Thymus (tissue), 11 donors: ENCODE results near the gene EPHA2. TPM values are rescaled to one million over a fixed set of nuclear protein-coding genes. Genes with fewer than 3 reads are reported as not detected.

ENCODE experiments used
- DNase-seq, 9 donors: peaks; one replicate each; pipeline ENCODE4 v3.0.0-alpha.2; 2013; ENCODE audit warnings: low spot score in 9 of 9, low read depth in 6 of 9, missing footprints in 1 of 9
- H3K27ac ChIP-seq, 2 donors: one replicate each; pipeline ENCODE4 v1.5.1; 2013; ENCODE audit warnings: control low read depth in 1 of 2, low read depth in 1 of 2, low read length in 1 of 2, mild to moderate bottlenecking in 1 of 2, moderate library complexity in 1 of 2
- H3K27me3 ChIP-seq, 2 donors: one replicate each; pipeline ENCODE4 v1.5.1; 2013; ENCODE audit warnings: low read length in 1 of 2; ENCODE audit not compliant: control insufficient read depth in 2 of 2, insufficient read depth in 1 of 2
- H3K36me3 ChIP-seq, 2 donors: one replicate each; pipeline ENCODE4 v1.5.1; 2013; ENCODE audit warnings: low read length in 1 of 2, mild to moderate bottlenecking in 1 of 2, moderate library complexity in 1 of 2; ENCODE audit not compliant: control insufficient read depth in 2 of 2, insufficient read depth in 2 of 2
- H3K4me1 ChIP-seq, 2 donors: one replicate each; pipeline ENCODE4 v1.5.1; 2013; ENCODE audit warnings: low read length in 2 of 2; ENCODE audit not compliant: control insufficient read depth in 2 of 2, insufficient read depth in 2 of 2
- H3K4me3 ChIP-seq, 2 donors: one replicate each; pipeline ENCODE4 v1.5.1; 2013; ENCODE audit warnings: low read length in 2 of 2, control low read depth in 1 of 2, mild to moderate bottlenecking in 1 of 2
- H3K9me3 ChIP-seq, 2 donors: one replicate each; pipeline ENCODE4 v1.5.1; 2013; ENCODE audit warnings: low read length in 1 of 2, mild to moderate bottlenecking in 1 of 2; ENCODE audit not compliant: control insufficient read depth in 2 of 2, insufficient read depth in 1 of 2
- whole genome bisulfite sequencing: extraction: QIAGEN DNeasy Blood & Tissue Kit; methylation state at CpG from one replicate; pipeline ENCODE4 v1.1.7; 2013; 5-methylcytosine and 5-hydroxymethylcytosine counted together
- polyA plus RNA-seq: library from polyadenylated mRNA; stranded (reverse); fragments of 200-250 nt; gene quantifications from one replicate; pipeline ENCODE4 v1.2.3, GENCODE V29; 2013
- total RNA-seq: library from RNA; stranded (reverse); fragments of 120-200 nt; gene quantifications from one replicate; pipeline ENCODE4 v1.2.4, GENCODE V29; 2013
- donor health status: healthy.

Gene EPHA2
- total and polyA plus RNA-seq, 2 donors: 1.4 to 6.2 TPM

GRCh38 chr1:16124377-16125087, 31.3 kb downstream of the EPHA2 start:
- Histone ChIP-seq H3K36me3 (no peaks in the 10 kb centered on the region), H3K27ac (no peak overlapping the region), H3K9me3 (no peaks in the 10 kb centered on the region), H3K27me3 (no peaks in the 10 kb centered on the region), H3K4me1 (peaks cover 3 to 12% of the 10 kb centered on the region in 2 donors), H3K4me3 (no peak overlapping the region)
- DNase-seq: no peak
- 96% methylated on average over 18 of the region's 18 CpGs for WGBS

- WGBS: 76% methylated on average over 6 of the region's 6 CpGs
- DNase-seq: no peak
- no peaks in the 10 kb centered on the region for H3K27me3 ChIP-seq
Measured at GRCh38 chr1:16122916-16123315, 33.0 kb downstream of the EPHA2 start.

GRCh38 chr1:16122350-16122881, 33.5 kb downstream of the EPHA2 start:
- Histone ChIP-seq H3K27ac (no peak overlapping the region), H3K27me3 (no peaks in the 10 kb centered on the region), H3K4me1 (peaks cover 3 to 12% of the 10 kb centered on the region in 2 donors), H3K9me3 (no peaks in the 10 kb centered on the region), H3K36me3 (no peaks in the 10 kb centered on the region), H3K4me3 (no peak overlapping the region)
- DNase-seq: no peak
- 88% methylated on average over 4 of the region's 4 CpGs for WGBS

More at GRCh38 chr1:16122916-16123315, 33.0 kb downstream of the EPHA2 start:
- H3K36me3 ChIP-seq: no peaks in the 10 kb centered on the region
- H3K27ac ChIP-seq: no peak overlapping the region
- H3K4me1 ChIP-seq: peaks cover 3 to 12% of the 10 kb centered on the region in 2 donors
- no peak overlapping the region for H3K4me3 ChIP-seq
- H3K9me3 ChIP-seq: no peaks in the 10 kb centered on the region

GRCh38 chr1:16120940-16121410, 34.9 kb downstream of the EPHA2 start:
- Histone ChIP-seq H3K4me1 (peaks cover 3 to 12% of the 10 kb centered on the region in 2 donors), H3K27ac (no peak overlapping the region), H3K9me3 (no peaks in the 10 kb centered on the region), H3K27me3 (no peaks in the 10 kb centered on the region), H3K36me3 (no peaks in the 10 kb centered on the region), H3K4me3 (no peak overlapping the region)
- 90% methylated on average over 4 of the region's 4 CpGs for WGBS
- no peak for DNase-seq

GRCh38 chr1:16120407-16120806, 35.5 kb downstream of the EPHA2 start:
- DNase-seq: no peak
- Histone ChIP-seq H3K27ac (no peak overlapping the region), H3K9me3 (no peaks in the 10 kb centered on the region), H3K4me3 (no peak overlapping the region), H3K4me1 (peaks cover 3 to 12% of the 10 kb centered on the region in 2 donors), H3K36me3 (no peaks in the 10 kb centered on the region), H3K27me3 (no peaks in the 10 kb centered on the region)
- 93% methylated on average over 1 of the region's 1 CpG for WGBS

DNA sequence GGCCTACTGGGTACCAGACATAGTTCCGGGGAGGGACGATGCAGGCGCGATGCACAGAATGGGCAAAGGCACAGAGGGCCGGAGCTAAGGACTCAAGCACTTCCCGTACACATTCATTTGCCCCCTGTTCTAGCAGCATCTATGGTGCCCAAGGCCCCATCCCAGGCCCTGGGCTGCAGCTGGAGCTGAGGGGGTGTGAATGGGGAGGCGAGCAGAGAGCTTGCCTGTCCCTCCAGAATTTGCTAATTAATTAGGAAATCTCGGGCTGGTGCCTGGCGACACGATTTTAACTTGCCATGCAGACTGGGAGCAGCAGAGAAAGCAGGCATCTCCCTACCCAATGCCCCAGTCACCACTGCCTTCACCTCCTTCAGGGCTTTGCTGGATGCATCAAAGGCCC, 35.9 kb downstream of the EPHA2 start:
- Histone ChIP-seq H3K27ac (no peak overlapping the region), H3K4me3 (no peak overlapping the region), H3K36me3 (no peaks in the 10 kb centered on the region), H3K9me3 (no peaks in the 10 kb centered on the region), H3K27me3 (no peaks in the 10 kb centered on the region), H3K4me1 (peaks cover 3 to 12% of the 10 kb centered on the region in 2 donors)
- no peak for DNase-seq
- 97% methylated on average over 10 of the region's 10 CpGs for WGBS

GRCh38 chr1:16119504-16119903, 36.4 kb downstream of the EPHA2 start:
- DNase-seq: no peak
- 96% methylated on average over 6 of the region's 6 CpGs for WGBS
- H3K27ac ChIP-seq: no peak overlapping the region
- H3K36me3 ChIP-seq: no peaks in the 10 kb centered on the region
- peaks cover 3 to 12% of the 10 kb centered on the region in 2 donors for H3K4me1 ChIP-seq
- H3K4me3 ChIP-seq: no peak overlapping the region
- H3K9me3 ChIP-seq: no peaks in the 10 kb centered on the region
- H3K27me3 ChIP-seq: no peaks in the 10 kb centered on the region

GRCh38 chr1:16118706-16119105, 37.2 kb downstream of the EPHA2 start:
- peaks cover 1 to 12% of the 10 kb centered on the region in 2 donors for H3K4me1 ChIP-seq
- WGBS: 91% methylated on average over 9 of the region's 9 CpGs
- no peak for DNase-seq
- no peaks in the 10 kb centered on the region for H3K9me3 ChIP-seq
- H3K4me3 ChIP-seq: no peak overlapping the region
- no peaks in the 10 kb centered on the region for H3K36me3 ChIP-seq
- H3K27me3 ChIP-seq: no peaks in the 10 kb centered on the region
- H3K27ac ChIP-seq: no peak overlapping the region

GRCh38 chr1:16117936-16118335, 37.9 kb downstream of the EPHA2 start:
- Histone ChIP-seq H3K9me3 (no peaks in the 10 kb centered on the region), H3K4me3 (no peak overlapping the region)
- WGBS: 95% methylated on average over 8 of the region's 8 CpGs

More at GRCh38 chr1:16117936-16118335, 37.9 kb downstream of the EPHA2 start:
- Histone ChIP-seq H3K27ac (no peak overlapping the region), H3K36me3 (no peaks in the 10 kb centered on the region), H3K27me3 (no peaks in the 10 kb centered on the region), H3K4me1 (peaks cover 0 to 9% of the 10 kb centered on the region in 2 donors)
- no peak for DNase-seq
